H9 (cell line): Measurements from ENCODE around the gene PIK3R4. TPM values are rescaled to one million over a fixed set of nuclear protein-coding genes. Genes with fewer than 3 reads are reported as not detected.

ENCODE experiments used
- DNase-seq: peaks from one replicate; pipeline ENCODE4 v3.0.0-alpha.2; 2017
- H2AFZ ChIP-seq: one replicate; pipeline ENCODE4 v1.6.1; 2013; ENCODE audit warnings: mild to moderate bottlenecking, low read length, control low read depth, moderate library complexity
- H2AK5ac ChIP-seq: 2 replicates; pipeline ENCODE4 v1.6.1; 2013; ENCODE audit warnings: low read length, control low read depth, mixed read lengths; ENCODE audit not compliant: insufficient read length
- H2BK120ac ChIP-seq: one replicate; pipeline ENCODE4 v1.6.1; 2013; ENCODE audit warnings: low read depth, mild to moderate bottlenecking, low read length, control low read depth, inconsistent platforms; ENCODE audit not compliant: poor library complexity, severe bottlenecking
- H2BK12ac ChIP-seq: 2 replicates; pipeline ENCODE4 v1.6.1; 2013; ENCODE audit warnings: low read length, control low read depth, mixed read lengths, low read depth; ENCODE audit not compliant: insufficient read length
- H2BK15ac ChIP-seq: 2 replicates; pipeline ENCODE4 v1.6.1; 2013; ENCODE audit warnings: low read depth, low read length, control low read depth
- H2BK20ac ChIP-seq: one replicate; pipeline ENCODE4 v1.6.1; 2013; ENCODE audit warnings: low read depth, mild to moderate bottlenecking, low read length, control low read depth, inconsistent platforms; ENCODE audit not compliant: poor library complexity, severe bottlenecking
- H2BK5ac ChIP-seq: 2 replicates; pipeline ENCODE4 v1.6.1; 2013; ENCODE audit warnings: low read length, control low read depth, mixed read lengths; ENCODE audit not compliant: insufficient read length
- H3K14ac ChIP-seq: 2 replicates; pipeline ENCODE4 v1.6.1; 2013; ENCODE audit warnings: low read length, control low read depth; ENCODE audit not compliant: insufficient read depth
- H3K18ac ChIP-seq: 2 replicates; pipeline ENCODE4 v1.6.1; 2013; ENCODE audit warnings: low read depth, mild to moderate bottlenecking, mixed read lengths, low read length, control low read depth; ENCODE audit not compliant: insufficient read length
- H3K23ac ChIP-seq: 2 replicates; pipeline ENCODE4 v1.6.1; 2013; ENCODE audit warnings: low read length, control low read depth, mixed read lengths, low read depth; ENCODE audit not compliant: insufficient read length
- H3K23me2 ChIP-seq: 2 replicates; pipeline ENCODE4 v1.6.1; 2013; ENCODE audit warnings: low read depth, mild to moderate bottlenecking, mixed read lengths, low read length, control low read depth; ENCODE audit not compliant: insufficient read length, poor library complexity, severe bottlenecking
- H3K27ac ChIP-seq: 2 replicates; pipeline ENCODE4 v1.5.1; 2013; ENCODE audit warnings: low read length, control low read depth, mixed read lengths, low read depth; ENCODE audit not compliant: insufficient read length
- H3K27me3 ChIP-seq: 2 replicates; pipeline ENCODE4 v1.6.1; 2013; ENCODE audit warnings: low read length, control low read depth, inconsistent platforms; ENCODE audit not compliant: insufficient read depth
- H3K4ac ChIP-seq: 2 replicates; pipeline ENCODE4 v1.6.1; 2013; ENCODE audit warnings: low read depth, mild to moderate bottlenecking, control low read depth, inconsistent platforms, low read length, moderate library complexity
- H3K4me1 ChIP-seq: 2 replicates; pipeline ENCODE4 v1.6.1; 2013; ENCODE audit warnings: low read length, control low read depth, inconsistent platforms; ENCODE audit not compliant: insufficient read depth
- H3K4me2 ChIP-seq: 2 replicates; pipeline ENCODE4 v1.6.1; 2013; ENCODE audit warnings: low read length, control low read depth, mixed read lengths; ENCODE audit not compliant: insufficient read length, insufficient read depth
- H3K56ac ChIP-seq: 2 replicates; pipeline ENCODE4 v1.6.1; 2013; ENCODE audit warnings: low read depth, mild to moderate bottlenecking, mixed read lengths, low read length, control low read depth; ENCODE audit not compliant: insufficient read length
- H3K79me1 ChIP-seq: 2 replicates; pipeline ENCODE4 v1.6.1; 2013; ENCODE audit warnings: low read depth, mild to moderate bottlenecking, moderate library complexity, low read length, control low read depth, inconsistent platforms; ENCODE audit not compliant: insufficient read depth, poor library complexity, severe bottlenecking
- H3K79me2 ChIP-seq: 2 replicates; pipeline ENCODE4 v1.6.1; 2013; ENCODE audit warnings: low read length, control low read depth, inconsistent platforms; ENCODE audit not compliant: insufficient read depth
- H3K9ac ChIP-seq: 2 replicates; pipeline ENCODE4 v1.6.1; 2013; ENCODE audit warnings: low read length, control low read depth, mixed read lengths; ENCODE audit not compliant: insufficient read length; ENCODE audit errors: extremely low read depth
- H3K9me3 ChIP-seq: one replicate; pipeline ENCODE4 v1.6.1; 2013; ENCODE audit warnings: low read depth, low read length, inconsistent platforms; ENCODE audit not compliant: control insufficient read depth
- H3T11ph ChIP-seq: one replicate; pipeline ENCODE4 v1.6.1; 2013; ENCODE audit warnings: mild to moderate bottlenecking, low read length, control low read depth, inconsistent platforms
- H4K20me1 ChIP-seq: one replicate; pipeline ENCODE4 v1.6.1; 2013; ENCODE audit not compliant: control insufficient read depth, insufficient read length, insufficient read depth
- H4K5ac ChIP-seq: 2 replicates; pipeline ENCODE4 v1.6.1; 2013; ENCODE audit warnings: low read depth, mild to moderate bottlenecking, mixed read lengths, low read length, control low read depth; ENCODE audit not compliant: insufficient read length
- H4K8ac ChIP-seq: replicated peaks from 2 replicates; pipeline ENCODE4 v1.6.1; 2013; ENCODE audit warnings: low read length, control low read depth, mixed read lengths, low read depth; ENCODE audit not compliant: insufficient read length
- H4K91ac ChIP-seq: 2 replicates; pipeline ENCODE4 v1.6.1; 2013; ENCODE audit warnings: low read depth, mild to moderate bottlenecking, moderate library complexity, mixed read lengths, low read length, control low read depth; ENCODE audit not compliant: insufficient read length
- H3K27ac Mint-ChIP-seq, 3 experiments: 2 replicates in 2 of 3; 3 replicates in 1 of 3; pipeline ENCODE4 v1.8.0; 2020 to 2021; ENCODE audit warnings: mixed read lengths in 3 of 3, mild to moderate bottlenecking in 1 of 3, moderate library complexity in 1 of 3
- H3K27me3 Mint-ChIP-seq: 2 replicates; pipeline ENCODE4 v1.8.0; 2021; ENCODE audit warnings: low read depth, mild to moderate bottlenecking, moderate library complexity, mixed read lengths
- H3K36me3 Mint-ChIP-seq, 3 experiments: 2 replicates in 2 of 3; 3 replicates in 1 of 3; pipeline ENCODE4 v1.8.0; 2020 to 2021; ENCODE audit warnings: low read depth in 3 of 3, mixed read lengths in 3 of 3; ENCODE audit not compliant: insufficient read depth in 1 of 3
- H3K4me1 Mint-ChIP-seq, 2 experiments: 2 replicates each; pipeline ENCODE4 v1.8.0; 2020; ENCODE audit warnings: mixed read lengths in 2 of 2
- H3K4me3 Mint-ChIP-seq, 2 experiments: 2 replicates in 1 of 2; 3 replicates in 1 of 2; pipeline ENCODE4 v1.8.0; 2020 to 2021; ENCODE audit warnings: mild to moderate bottlenecking in 2 of 2, mixed read lengths in 2 of 2, moderate library complexity in 1 of 2
- H3K9me3 Mint-ChIP-seq, 2 experiments: 2 replicates in 1 of 2; 3 replicates in 1 of 2; pipeline ENCODE4 v1.8.0; 2020; ENCODE audit warnings: mild to moderate bottlenecking in 2 of 2, mixed read lengths in 2 of 2, moderate library complexity in 1 of 2
- total RNA-seq: library from RNA; stranded (reverse); gene quantifications from 2 replicates; pipeline ENCODE4 v1.2.1, GENCODE V29; 2021
- TF ChIP-seq, protein P1 (sequence below): fragments of 200-600 bp; sonication (generic); conservative IDR thresholded peaks from 3 replicates; pipeline ENCODE4 v1.8.0; 2021; ENCODE audit warnings: antibody characterized with exemption, mild to moderate bottlenecking

PIK3R4 gene
- total RNA-seq, 1 experiment from 2014 or later = 28.6 TPM

DNA sequence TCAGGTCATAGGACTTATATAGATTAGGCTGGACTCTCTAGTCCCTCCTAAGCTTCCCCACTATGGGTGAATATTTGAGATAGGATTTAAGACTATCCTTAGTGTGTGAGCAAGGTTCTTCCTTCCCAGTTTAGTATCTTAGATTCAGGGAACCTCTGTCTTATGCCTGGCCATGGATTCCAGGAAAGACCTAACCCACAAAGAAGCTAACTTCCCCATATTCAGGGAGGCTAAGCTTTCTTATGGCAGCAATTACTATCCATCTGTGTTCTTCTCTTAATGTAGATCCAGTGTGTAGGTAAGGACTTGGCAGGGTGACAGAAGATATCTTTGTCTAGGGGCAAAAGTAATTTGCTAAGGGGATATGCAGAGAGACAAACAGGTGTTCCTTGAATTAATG is 25.5 kb upstream of the PIK3R4 start:
- no peak overlapping the region for H2AFZ ChIP-seq
- Mint-ChIP-seq H3K27me3 (no peaks in the 10 kb centered on the region), H3K4me1 (no peaks in the 10 kb centered on the region), H3K4me3 (no peak overlapping the region), H3K27ac (no peak overlapping the region), H3K36me3 (no peaks in the 10 kb centered on the region), H3K9me3 (no peaks in the 10 kb centered on the region)
- H3K79me2 ChIP-seq = no peaks in the 10 kb centered on the region
- TF ChIP-seq, protein P1, sequence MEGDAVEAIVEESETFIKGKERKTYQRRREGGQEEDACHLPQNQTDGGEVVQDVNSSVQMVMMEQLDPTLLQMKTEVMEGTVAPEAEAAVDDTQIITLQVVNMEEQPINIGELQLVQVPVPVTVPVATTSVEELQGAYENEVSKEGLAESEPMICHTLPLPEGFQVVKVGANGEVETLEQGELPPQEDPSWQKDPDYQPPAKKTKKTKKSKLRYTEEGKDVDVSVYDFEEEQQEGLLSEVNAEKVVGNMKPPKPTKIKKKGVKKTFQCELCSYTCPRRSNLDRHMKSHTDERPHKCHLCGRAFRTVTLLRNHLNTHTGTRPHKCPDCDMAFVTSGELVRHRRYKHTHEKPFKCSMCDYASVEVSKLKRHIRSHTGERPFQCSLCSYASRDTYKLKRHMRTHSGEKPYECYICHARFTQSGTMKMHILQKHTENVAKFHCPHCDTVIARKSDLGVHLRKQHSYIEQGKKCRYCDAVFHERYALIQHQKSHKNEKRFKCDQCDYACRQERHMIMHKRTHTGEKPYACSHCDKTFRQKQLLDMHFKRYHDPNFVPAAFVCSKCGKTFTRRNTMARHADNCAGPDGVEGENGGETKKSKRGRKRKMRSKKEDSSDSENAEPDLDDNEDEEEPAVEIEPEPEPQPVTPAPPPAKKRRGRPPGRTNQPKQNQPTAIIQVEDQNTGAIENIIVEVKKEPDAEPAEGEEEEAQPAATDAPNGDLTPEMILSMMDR = no peak
- no peak overlapping the region for H3K23ac ChIP-seq
- no peak overlapping the region for H2BK20ac ChIP-seq
- H3K4me2 ChIP-seq = no peak overlapping the region
- no peaks in the 10 kb centered on the region for H3K9me3 ChIP-seq
- no peaks in the 10 kb centered on the region for H3K4me1 ChIP-seq
- no peak overlapping the region for H3K9ac ChIP-seq
- H3K27ac ChIP-seq = no peak overlapping the region
- no peak overlapping the region for H2BK5ac ChIP-seq
- no peaks in the 10 kb centered on the region for H4K20me1 ChIP-seq
- no peak overlapping the region for H3K18ac ChIP-seq
- H3K27me3 ChIP-seq = no peaks in the 10 kb centered on the region
- no peaks in the 10 kb centered on the region for H3K79me1 ChIP-seq
- H4K91ac ChIP-seq = no peak overlapping the region
- H4K8ac ChIP-seq = no peak overlapping the region
- no peak overlapping the region for H3K14ac ChIP-seq
- no peak overlapping the region for H3K4ac ChIP-seq
- no peak overlapping the region for H2BK12ac ChIP-seq
- H2BK120ac ChIP-seq = no peak overlapping the region
- no peak overlapping the region for H4K5ac ChIP-seq
- H2BK15ac ChIP-seq = no peak overlapping the region
- no peak overlapping the region for H2AK5ac ChIP-seq
- H3T11ph ChIP-seq = no peak overlapping the region
- H3K23me2 ChIP-seq = no peaks in the 10 kb centered on the region
- H3K56ac ChIP-seq = no peak overlapping the region
- no peak for DNase-seq
